ENCODE results near the gene PLXNB3.
"Not testable (repeated sequence)": the region's sequence is repeated elsewhere in the genome, so short reads cannot be mapped to it uniquely, and the experiment has no call there.

Gene PLXNB3
- 0 reads per million in 4 donors for total RNA-seq

DNA sequence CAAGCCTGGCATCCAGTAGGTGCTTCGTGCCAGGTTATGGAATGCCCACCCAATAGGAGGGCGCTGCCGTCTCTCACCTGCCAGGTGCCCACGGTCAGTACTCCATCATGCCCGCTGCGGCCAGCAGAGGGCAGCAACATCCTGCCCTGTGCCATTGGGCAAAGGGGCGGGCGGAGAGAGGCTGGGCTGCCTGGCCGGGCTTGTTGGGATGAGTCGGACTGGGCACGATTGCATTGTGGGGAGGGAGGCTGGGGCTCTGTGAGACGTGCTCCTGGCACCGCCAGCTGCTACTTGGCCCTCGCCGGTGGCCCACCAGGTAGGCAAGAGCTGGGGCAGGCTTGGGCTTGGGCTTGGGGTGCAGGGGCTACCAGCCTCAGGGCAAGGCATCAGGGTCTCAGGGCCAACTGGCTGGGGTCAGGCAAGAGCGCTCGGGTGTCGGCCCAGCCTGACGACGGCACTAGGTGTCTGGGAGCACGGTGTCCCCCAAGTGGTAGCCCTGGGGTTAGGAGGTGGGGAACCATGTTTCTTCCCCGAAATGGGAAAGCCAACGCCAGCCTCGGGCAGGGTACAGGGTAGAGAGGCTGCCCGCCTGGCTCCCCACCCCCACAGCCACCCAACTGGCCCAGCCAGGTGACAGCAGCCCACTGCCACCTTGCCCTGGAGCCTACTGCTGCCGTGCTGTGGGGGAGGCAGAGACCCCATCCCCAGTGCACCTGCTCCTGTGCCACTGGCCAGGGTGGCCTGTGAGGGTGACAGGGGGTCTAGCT, at the start of gene PLXNB3:
PLXNB3 (plus strand) TSS at position 261 of the 767 bp plus-strand sequence. CDS start 1,287 bp downstream, outside the sequence.
- DNase-seq: peak; percentile 45 to 64 (median 58)

GRCh38 chrX:153714256-153714655, 49.8 kb upstream of the PLXNB3 start:
- DNase-seq: no peak

- DNase-seq: no peak
Measured at GRCh38 chrX:153717445-153717844, 46.6 kb upstream of the PLXNB3 start.

DNA sequence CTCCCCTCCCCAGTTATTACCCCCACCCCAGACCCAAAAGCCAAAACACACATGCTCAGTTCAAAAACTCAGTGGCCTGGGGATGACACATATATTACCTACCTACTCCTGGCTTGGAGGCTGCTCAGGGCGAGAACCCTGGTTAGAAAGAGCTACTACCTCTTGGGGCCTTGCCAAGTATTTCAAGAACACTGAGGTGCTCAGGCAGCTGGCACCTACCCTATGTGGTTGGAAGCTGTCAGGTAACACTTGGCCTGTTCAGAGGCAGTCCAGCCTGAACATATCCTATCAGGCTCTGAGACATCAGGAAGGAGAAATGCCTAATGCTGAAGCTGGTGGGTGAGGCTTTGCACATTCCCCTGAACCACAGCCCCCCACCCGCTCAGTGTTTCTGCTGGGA, 44.8 kb upstream of the PLXNB3 start:
- no peak for DNase-seq

GRCh38 chrX:153719701-153720100, 44.3 kb upstream of the PLXNB3 start:
- no peak for DNase-seq

DNA sequence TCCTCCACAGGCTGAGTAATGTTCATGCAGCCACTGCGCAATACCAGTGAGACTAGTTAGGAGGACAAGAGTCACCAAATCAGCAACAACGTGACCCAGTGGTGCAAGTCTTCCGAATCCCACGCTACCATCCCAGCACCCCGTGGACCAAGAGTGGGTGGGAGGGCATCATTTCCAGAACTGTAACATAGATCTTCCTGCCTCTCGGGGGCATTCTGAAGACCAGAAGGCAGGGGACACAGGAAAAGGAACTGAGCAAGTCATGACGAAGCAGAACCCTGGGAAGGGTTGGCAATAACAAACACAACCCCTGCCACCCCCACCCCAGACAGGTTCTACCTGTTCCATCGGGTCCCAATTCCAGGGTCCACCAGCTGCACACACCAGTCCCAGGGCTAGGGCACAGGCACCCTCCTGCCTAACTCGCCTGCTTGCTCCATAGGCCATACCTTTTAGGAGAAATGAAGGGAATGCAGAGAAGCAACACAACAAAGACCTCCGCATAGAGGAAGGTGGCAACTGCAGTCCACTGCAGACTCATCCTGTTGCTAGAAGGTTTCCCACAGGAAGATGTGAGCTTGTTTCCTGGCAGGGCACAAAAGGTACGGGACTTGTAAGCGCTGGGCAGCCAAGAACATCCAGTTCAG, 41.2 kb upstream of the PLXNB3 start:
- no peak for DNase-seq

DNA sequence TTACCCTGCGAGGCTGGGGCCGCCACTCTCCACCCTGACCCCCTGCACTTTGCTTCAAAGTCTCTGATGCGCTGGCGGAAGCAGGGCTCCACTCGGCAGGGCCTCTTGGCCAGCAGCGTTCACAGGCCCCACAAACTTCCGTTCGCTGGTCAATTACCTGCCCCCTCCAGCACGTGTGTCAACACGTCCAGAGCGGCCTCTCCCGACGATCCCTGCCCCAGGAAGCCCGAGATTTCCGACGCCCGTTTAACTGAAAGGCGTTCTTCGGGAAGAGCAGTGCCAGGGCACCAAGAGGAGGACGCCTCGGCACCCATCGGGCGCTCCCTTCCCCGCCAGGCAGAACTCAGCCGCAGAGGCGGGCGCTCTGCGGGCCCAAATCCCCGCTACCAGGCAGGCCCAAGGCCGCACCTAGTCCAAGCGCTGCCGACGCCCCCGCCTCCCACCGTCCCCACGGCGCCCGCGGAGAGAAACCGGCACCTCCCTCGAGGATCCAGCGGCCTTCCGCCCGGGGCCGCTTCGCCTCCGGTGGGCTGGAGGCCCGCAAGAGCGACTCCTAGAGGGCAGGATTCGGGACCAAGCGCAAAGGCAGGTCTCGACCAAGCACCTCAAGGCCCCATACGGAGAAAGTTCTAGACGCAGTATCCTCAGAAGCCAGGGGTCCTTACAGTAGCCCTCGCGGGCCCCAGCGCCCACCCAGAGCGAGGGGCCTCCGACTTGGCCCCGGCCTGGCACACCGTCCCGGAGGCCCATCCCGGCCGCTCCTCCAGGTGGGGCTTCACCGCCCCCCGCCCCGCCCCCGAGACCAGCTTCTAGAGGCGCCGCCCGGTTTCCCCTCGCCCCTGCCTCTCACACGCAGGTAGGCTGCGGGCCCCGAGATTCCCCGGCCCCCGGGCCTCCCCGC, 40.4 kb upstream of the PLXNB3 start:
- peak in 4 of 5 donors; percentile 37 to 63 (median 44) for DNase-seq

DNA sequence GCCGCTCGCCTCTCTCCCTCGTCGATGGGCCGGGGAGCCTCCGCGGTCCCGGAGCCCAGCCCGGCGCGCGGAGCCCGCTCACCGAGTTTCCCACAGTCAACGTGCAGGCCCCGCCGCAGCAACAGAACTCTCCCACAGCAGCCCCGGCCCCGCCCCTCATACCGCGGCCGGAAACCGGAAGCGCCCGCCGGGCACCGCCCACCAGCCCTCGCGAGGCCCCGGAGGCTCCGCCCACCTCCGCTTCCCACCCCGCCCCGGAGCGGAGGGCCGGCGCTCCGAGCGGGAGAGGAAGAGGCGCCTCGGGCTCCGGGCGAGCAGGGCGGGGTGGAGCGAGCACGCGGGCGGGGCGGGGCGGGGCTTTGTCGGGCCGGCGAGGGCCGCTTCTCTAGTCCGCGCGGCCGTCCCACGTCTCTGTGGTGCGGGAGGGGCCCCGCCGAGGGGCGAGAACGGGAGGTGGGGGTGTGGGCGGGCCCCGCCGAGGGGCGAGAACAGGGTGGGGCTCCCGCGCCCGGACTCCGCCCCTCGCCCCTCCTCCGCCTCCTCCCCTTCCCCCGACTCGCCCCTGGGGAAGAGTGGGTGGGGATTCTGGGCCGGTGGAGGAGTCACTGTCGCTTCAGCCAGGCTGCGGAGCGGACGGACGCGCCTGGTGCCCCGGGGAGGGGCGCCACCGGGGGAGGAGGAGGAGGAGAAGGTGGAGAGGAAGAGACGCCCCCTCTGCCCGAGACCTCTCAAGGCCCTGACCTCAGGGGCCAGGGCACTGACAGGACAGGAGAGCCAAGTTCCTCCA, 39.6 kb upstream of the PLXNB3 start, which contains the start of the genes ABCD1 and BCAP31:
ABCD1 (plus strand) TSS at position 605 of the 787 bp plus-strand sequence. CDS start 411 bp downstream, outside the sequence.
BCAP31 (minus strand) TSS at position 136 of the 787 bp plus-strand sequence. CDS start 1,143 bp downstream, outside the sequence.
- peak; percentile 78 to 88 (median 82) for DNase-seq

DNA sequence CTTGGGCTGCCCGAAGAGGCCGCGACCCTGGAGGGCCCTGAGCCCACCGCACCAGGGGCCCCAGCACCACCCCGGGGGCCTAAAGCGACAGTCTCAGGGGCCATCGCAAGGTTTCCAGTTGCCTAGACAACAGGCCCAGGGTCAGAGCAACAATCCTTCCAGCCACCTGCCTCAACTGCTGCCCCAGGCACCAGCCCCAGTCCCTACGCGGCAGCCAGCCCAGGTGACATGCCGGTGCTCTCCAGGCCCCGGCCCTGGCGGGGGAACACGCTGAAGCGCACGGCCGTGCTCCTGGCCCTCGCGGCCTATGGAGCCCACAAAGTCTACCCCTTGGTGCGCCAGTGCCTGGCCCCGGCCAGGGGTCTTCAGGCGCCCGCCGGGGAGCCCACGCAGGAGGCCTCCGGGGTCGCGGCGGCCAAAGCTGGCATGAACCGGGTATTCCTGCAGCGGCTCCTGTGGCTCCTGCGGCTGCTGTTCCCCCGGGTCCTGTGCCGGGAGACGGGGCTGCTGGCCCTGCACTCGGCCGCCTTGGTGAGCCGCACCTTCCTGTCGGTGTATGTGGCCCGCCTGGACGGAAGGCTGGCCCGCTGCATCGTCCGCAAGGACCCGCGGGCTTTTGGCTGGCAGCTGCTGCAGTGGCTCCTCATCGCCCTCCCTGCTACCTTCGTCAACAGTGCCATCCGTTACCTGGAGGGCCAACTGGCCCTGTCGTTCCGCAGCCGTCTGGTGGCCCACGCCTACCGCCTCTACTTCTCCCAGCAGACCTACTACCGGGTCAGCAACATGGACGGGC, 38.8 kb upstream of the PLXNB3 start:
- peak in 1 of 5 donors; percentile 15 for DNase-seq

DNA sequence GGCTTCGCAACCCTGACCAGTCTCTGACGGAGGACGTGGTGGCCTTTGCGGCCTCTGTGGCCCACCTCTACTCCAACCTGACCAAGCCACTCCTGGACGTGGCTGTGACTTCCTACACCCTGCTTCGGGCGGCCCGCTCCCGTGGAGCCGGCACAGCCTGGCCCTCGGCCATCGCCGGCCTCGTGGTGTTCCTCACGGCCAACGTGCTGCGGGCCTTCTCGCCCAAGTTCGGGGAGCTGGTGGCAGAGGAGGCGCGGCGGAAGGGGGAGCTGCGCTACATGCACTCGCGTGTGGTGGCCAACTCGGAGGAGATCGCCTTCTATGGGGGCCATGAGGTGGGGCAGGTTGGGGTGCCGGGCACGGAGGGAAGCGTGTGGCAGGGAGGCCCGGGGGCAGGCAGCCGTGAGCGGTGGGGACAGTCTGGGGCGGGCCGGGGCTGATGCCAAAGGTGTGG, 38.2 kb upstream of the PLXNB3 start:
- no peak for DNase-seq

DNA sequence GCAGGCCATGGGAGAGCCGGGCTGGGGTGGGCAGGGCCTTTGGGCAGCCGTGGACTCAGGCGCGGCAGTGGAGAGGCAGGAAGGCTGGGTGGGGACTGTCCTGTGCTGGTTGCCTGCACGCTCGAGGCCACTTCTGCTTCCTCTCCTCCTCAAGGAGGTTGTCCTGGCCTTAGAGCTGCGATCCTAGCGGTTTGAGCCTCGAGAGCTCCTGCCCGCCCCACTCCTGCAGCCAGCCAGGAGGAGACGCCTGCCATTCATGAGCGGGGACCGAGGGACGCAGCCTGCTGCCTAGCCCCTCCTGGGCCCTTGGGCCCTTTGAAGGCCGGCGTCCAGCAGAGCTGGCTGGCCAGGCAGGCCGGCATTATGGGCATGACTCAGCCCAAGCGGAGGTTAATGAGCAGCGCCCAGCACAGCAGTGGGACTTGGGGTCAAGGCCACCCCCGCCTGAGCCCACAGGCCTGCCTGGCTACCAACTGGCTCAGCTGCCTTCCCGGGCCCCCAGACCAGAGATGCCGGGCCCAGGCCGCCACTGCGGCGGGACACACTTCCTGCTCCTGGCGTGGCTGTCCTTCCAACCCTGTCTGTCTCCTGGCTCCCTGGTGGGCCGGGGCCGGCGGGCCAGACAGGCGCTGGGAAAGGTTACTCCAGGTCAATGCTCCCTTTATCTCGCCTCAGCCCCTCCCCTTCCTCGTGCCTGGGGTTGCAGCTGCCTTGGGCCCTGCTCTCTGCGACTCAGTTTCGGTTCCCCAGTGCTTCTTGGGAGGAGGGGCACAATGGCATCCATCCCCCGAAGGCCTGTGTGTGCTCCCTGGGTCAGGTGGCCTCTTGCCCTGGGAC, 37.5 kb upstream of the PLXNB3 start:
- peak in 4 of 5 donors; percentile 13 to 66 (median 24) for DNase-seq

- DNase-seq: no peak
Measured at GRCh38 chrX:153727123-153727931, 36.7 kb upstream of the PLXNB3 start.

GRCh38 chrX:153728095-153728494, 36.0 kb upstream of the PLXNB3 start:
- DNase-seq: no peak

DNA sequence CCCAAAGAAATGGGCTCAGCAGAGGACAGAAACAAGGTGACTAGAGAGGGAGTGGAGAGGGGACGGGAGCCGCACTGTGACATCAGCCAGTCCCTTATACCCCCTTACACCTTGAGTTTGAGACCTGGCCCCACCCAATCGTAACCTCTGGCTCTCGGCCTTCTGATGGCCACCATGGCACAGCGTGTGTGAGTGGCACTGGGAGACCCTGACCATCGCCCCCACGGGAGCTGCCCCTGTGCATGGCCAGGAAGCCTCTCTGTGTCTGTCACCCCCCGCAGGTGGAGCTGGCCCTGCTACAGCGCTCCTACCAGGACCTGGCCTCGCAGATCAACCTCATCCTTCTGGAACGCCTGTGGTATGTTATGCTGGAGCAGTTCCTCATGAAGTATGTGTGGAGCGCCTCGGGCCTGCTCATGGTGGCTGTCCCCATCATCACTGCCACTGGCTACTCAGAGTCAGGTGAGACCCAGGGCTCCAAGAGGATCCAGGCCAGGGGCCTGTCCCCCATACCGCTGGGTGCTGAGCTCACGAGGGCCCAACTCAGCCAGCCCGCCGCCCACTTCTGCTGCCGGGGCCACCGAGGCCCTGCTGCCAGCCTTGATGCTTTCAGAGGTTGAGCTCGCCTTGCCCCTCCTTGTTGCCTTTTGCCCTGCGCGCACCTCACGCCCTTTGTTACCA, 35.0 kb upstream of the PLXNB3 start:
- DNase-seq: no peak

DNA sequence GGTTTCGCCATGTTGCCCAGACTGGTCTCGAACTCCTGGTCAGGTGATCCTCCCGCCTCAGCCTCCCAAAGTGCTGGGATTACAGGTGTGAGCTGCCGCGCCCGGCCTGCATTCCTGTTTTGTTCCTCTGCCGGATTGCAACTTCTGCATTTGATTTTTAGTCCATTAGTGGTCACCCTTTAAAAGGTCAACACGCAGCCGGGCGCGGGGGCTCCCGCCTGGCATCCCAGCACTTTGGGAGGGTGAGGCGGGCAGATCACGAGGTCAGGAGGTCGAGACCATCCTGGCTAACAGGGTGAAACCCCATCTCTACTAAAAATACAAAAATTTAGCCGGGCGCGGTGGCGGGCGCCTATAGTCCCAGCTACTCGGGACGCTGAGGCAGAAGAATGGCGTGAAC, 33.9 kb upstream of the PLXNB3 start:
- DNase-seq: not testable (repeated sequence)

DNA sequence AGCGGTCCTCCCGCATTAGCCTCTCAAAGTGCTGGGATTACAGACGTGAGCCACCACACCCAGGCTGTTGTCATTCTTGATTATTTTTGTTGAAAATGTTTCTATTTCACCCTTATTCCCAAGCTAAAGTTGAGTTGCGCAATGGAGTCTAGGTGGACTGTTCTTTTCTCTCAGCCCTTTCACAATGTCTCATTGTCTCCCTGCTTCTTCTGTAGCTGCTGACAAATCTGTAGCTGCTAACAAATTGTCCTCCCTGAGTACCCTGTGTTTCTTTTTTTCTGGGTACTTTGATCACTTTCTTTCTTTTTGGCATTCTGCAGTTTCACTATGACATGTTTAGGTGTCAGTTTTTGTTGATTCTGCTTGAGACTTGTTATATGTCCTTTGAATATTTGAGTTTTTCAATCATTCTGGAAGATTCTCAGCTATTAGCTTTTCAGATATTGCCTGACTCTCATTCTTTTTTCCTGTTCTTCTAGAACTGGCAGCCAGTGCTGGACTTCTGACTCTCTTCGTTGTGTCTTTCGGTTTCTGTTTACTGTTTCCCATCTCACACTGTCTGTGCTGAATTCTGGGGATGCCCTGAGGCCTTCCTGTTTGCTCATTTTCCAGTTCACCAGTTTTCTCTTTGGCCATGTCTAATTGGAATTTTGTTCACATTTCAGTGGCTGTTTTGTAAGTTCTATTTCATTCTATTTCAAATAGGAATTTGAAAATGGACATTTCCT, 32.8 kb upstream of the PLXNB3 start:
- DNase-seq: peak in 1 of 5 donors; percentile 54

- DNase-seq: no peak
Measured at GRCh38 chrX:153731845-153732215, 32.2 kb upstream of the PLXNB3 start.

GRCh38 chrX:153732401-153732800, 31.6 kb upstream of the PLXNB3 start:
- no peak for DNase-seq

Measured in T-helper 1 cell (primary cell).